Endometrial microvascular endothelial cells (primary cell): ENCODE results near the gene AK9. TPM values are rescaled to one million over a fixed set of nuclear protein-coding genes. Genes with fewer than 3 reads are reported as not detected.
"Not testable (repeated sequence)": the region's sequence is repeated elsewhere in the genome, so short reads cannot be mapped to it uniquely, and the experiment has no call there.

ENCODE experiments used
- in situ Hi-C: cut with HindIII; loops from 2 replicates; pipeline ENCODE4 v1.10.0; 2017; ENCODE audit warnings: low sequenced_read_pairs, low pct_unique_long_range_greater_than_20kb; ENCODE audit errors: inconsistent ontology term
- total RNA-seq: library from RNA; depleted of rRNA; stranded (reverse); fragments of >200 nt; gene quantifications from one replicate; pipeline ENCODE4 v1.2.3, GENCODE V29; 2015; ENCODE audit errors: inconsistent ontology term

The AK9 gene
- total RNA-seq, 1 donor from 2014 or later, result 2.9 TPM

DNA sequence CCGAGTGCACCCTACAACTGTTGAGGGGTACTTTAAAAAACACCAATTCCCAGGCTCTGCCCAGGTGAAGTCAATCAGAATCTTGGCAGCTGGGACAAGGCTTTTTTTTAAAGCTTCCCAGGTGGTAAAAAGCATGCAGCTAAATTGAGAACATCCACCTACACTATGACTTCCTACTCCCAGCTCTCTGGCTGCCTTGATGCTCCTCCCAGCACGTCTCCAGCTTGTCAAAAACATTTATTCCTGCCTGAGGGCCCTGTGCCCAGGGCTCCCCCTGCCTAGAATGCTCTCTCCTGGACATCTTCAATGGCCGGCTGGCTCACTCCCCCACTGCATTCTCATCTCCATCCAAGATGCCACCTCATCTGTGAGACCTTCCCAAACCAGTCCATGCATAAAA, 217.9 kb downstream of the AK9 start:
- in situ Hi-C loops, result no loop called here

DNA sequence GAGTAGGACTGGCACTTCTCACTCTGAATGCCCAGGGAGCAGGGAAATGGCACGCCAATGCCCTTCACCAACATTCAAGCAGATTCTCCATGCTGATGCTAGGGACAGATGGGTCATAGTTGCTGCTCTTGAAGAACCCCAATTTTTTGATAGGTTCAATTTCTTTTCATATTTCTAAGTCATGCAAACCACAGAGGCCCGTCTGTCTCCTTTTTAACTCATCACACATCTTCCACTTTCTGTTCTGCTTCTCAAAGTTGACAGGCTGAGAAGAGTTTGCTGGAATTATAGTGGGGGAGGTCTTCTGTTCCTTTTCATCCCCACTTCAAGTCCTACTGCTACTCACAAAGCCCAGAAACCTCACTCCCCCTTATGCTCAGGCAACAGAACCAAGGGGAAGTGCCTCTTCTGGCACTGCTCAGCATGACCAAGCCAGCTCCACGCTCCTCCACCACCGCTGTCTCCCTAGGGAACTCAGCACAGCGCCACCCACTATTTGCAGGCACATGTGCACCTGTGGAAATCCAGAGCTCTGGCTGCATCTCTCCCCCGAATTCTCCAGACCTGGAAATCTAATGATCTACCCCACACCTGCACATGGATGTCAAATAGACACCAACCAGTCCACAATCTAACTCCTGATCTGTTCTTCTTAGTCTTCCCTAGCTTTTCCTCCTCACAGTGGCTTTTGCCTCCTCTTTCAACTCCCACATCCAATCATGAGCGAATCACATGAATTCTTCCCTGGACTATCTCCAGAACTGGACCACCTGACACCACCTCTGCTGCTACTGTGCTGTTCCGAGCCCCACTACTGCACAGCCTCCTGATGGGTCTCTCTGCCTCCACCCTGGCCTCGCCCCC, 218.6 kb downstream of the AK9 start:
- in situ Hi-C loops, result no loop called here

DNA sequence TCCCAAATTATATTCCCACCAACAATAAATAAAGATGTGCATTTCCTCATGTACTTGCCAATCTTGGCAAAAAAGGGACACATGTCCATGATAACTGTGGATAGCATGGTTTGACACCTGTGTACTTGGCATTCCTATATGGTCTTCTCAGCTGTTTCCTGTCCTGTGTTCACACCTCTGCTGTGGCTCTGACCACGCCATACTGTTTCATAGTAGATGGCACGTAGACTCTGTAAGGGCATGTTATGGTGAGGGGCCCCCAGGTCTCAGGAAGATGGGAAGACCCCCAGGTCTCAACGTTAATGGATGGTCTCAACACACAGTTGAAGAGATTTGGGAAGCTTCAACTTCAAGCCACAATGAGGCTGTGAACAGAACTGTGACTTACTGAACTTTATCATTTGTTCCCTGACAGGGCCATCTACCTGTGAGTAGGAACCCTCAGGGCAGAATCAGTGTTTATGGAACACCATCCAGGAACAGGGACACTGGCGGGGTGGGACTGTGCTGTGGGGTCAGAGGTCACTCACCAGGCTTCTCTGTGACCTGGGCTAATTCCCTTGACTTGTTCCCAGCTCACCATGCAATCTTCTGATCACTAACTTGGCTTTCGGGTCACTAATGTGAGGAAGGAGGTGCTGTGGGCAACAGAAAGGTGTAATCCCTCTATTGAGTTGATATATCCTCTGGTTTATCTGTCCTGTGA, 219.7 kb downstream of the AK9 start:
- in situ Hi-C loops, result no loop called here

DNA sequence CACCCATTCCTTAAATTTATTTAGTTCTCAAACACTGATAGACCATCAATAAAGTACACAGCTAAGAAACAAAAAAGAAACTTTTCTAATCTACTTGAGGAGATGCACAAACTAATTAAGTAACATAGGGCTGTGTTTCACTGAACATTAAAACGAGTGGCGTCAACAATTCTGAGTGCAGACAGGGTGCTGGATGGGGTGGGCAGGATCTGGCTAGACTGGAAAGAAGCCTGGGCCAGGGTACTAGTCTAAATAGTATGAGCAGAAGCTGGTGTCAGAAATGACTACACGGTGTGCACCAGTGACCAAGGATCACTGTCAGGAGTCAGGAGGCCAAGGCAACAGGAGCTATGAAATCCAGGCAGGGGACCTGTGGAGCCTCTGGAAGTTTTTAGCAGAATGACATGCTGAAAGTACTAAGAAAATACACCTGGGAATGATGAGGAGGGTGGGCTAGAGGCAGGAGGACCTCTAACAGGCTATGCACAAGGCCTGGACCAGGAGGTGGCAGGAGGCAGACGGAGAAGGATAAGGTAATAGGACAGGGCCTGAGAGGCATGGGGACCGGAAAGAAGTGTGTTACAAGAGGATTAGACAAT, 221.3 kb downstream of the AK9 start:
- in situ Hi-C loops, result no loop called here

DNA sequence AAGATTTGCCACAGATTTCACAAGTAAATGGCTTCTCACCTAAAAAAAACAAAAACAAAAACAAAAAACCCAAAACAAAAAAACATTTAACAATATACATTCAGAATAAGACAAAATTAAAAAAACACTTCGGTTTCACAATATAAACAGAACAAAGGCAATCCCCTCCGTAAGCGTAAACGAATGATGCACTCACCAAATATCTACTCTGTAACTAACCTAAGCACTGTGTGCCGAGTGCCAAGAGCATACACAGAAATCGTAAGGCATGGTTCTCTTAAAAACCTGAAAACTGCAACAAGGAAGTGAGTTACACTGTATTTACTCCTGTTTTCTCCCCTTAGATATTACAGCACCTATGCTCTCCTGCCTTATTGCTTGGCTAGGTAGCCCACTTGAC, 223.3 kb downstream of the AK9 start:
- in situ Hi-C loops, result no loop called here

DNA sequence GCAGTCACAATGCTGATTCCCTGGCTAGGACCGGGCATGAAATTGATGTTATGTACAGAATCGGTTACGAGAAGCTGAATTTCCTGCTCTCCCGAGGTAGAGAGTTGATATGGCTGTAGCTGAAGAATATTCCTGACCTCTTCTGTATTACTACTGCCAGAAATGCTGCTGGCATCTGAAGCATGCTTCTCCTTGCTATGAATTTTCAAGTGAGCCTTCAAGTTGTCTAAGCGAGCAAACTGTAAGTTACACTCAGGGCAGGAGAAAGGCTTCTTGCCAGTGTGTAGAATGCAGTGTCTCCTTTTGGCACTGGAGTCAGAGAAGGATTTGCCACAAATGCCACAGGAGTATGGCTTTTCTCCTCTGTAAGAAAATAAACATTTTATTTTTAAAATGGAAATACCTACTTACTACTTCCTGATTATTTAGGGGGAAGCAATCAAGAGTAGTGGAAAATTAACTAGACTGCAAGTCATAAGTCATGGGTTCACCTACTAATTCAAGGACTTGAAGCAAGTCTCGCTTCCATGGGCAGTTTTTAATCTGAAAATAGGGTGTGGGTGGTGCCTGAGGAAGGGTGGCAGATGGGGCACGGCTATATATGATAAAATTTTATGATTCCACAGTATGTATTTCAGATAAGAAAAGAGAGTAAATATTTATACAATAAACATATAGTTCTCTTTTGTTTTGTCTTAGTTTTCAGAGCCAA, 224.6 kb downstream of the AK9 start:
- in situ Hi-C loops, result no loop called here

DNA sequence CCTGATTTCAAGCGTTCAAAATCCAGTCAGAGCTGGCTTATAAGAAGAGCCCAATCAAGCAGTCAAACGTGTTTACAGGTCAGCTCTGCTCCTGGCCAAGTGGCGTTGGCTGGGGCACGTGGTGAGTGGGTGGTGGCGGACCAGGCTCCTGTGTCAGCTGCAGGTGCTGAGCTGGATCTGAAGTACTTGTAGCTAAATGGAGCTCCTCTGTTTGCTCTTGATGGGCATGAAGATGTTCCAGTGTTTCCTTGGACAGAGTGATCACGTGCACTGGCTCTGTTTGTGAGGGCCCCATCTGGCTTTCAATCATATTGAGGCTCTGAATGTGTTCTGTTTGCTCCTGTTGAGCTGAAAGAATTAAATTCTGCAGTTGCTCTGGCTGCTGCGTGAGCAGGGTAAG, 225.2 kb downstream of the AK9 start:
- in situ Hi-C loops, result no loop called here

DNA sequence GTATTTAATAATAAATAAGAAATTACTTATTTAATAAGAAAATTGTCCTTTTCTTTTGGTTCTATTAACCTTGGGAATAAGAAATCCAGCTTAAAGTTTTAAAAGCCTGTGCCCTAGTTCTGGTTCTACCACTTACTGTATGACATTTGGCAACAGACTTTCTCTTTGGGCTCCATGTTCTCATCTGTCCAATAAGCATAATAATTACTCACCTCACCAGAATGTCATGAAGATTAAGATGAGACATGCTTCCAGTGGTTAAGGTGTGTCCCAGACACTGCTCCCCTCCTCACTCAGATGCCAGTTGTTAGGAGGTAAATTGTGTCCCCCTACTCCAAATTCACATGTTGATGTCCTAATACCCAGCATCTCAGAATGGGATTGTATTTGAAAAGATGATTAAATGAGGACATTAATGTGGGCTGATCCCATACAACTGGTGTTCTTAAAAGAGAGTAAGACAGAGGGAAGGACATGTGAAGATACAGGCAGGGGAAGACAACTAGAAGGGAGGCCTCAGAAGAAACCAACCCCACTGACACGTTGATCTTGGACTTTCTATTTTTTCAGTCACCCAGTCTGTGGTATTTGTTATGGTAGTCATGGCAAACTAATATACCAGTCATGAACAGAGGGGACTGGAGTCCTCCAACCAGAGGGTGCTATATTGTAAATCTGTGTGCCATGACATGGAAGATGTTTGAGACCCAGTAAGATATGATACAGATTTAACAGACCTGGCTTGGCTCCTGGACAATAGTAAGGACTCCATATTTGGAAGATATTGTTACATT, 229.1 kb downstream of the AK9 start:
- in situ Hi-C loops, result no loop called here

DNA sequence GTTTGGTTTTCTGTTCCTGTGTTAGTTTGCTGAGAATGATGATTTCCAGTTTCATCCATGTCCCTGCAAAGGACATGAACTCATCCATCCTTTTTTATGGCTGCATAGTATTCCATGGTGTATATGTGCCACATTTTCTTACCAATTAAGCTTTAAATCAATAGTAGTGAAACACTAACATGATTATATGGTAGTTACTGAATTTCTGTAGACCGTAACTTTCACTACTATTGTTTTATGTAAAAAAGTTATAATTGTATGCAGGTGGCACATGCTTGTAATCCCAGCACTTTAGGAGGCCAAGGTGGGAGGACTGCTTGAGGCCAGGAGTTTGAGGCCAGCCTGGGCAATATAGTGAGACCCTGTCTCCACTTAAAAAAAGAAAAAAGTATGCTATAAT, 229.8 kb downstream of the AK9 start:
- in situ Hi-C loops, result not testable (repeated sequence)

DNA sequence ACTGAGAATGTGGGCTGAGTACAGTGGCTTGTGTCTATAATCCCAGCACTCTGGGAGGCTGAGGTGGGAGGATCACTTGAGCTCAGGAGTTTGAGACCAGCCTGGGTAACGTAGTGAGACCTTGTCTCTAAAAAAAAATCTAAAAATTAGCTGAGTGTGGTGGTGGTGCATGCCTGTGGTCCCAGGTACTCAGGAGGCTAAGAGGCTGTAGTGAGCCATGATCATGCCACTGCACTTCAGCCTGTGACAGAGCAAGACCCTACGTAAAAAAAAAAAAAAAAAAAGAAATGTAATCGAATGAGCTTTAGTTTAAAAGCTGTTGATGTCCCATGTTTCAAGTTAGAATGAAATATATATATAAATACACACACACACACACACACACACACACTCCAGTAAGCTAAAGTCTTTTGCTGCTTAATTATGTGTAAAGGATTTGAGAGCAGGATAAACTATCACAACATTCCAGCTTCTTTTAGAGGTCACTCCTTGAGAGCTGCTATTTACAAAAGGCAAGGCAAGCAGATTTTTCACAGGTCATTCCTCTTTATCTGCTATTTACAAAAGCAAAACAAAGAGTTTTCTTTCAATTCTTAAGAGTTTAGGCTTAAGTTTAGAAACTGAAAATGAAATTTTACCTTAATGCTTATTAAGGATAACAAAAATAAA, 230.7 kb downstream of the AK9 start:
- in situ Hi-C loops, result no loop called here

DNA sequence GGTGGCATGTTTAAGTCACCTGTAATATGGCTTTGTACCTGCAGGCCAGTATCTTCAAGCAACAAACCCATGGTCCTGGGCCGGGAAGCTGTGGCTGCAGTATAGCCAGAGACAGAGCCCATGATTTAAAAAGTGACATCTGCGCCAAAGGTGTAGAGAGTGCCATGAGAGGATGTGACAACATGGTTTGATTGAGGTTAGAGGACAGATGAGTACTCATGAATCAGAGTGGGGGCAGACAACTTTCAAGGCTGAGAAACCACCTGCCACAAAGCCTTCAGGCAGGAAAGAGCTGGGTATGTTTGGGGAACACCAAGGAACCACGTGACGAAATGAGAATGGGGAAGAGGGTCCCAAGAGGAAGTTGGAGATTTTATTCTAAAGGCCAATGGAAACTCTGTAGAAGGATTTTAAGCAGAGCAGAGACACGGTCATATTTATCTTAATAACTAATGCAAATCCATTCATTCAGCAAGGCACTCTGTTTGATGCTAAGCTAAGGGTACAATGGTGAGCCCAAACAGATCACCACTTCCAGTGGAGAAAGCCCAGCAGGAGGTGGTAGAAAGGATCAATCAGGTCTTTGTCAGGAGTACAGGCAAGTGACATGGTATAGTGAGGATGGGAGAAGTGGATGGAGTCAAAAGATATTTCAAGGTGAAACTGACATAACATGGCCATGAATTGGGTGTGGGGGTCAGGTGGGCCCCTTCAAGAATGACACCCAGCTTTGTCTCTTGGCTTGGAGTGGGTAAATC, 232.0 kb downstream of the AK9 start:
- in situ Hi-C loops, result no loop called here

DNA sequence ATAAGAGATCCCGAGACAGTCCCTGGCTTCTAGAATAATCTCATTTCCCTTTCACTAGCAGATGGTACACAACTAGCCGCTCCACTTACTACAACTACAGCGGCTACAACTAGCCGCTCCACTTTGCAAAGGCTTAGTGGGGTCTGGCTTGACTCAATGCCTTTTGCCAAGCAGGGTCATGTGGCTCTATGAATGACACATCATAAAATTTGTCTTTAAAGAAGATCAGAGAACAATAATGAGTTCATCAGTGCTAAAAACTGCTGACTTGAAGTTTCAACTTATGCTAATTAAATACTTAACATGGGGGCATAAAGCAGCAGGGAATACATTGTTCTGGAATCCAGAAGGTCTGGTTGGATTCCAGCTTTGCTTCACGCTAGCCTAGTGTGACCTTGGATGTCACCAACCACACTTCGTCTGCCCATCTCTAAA, 233.4 kb downstream of the AK9 start:
- in situ Hi-C loops, result no loop called here

DNA sequence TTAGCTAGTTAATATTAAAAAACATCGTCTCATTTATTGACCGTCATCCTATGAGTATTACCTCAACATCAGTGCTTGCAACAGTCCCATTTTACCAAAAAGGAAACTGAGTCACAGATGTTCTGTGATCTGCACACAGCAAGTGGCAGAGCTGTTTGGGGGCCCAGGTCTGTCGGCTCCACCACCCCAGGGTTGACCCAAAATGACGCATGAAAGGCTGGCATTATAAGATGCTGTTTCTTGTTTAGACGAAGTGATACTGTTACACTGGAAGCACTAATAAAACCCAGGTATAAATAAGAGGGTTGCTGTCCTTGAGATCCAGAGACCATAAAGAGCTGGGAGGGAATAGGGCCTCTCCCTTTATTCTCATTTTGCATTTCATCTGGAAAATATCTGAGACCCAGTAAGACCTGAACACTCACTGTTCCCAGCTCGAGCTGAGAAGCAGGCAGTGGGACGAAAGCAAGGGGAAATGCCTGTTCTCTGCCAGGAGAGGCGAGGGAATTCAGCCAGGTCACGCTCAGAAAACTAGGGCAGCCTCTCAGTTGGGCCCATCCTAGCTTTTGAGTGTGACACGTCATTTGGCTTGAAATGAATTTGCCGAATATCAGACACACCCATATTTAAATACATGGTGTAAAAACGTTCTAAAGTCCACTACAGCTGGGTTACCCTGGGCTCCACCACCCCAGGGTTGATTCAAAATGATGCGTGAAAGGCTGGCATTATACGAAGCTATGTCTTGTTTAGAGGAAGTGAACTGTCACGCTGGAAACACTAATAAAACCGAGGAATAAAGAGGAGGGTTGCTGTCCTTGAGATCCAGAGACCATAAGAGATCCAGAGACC, 234.1 kb downstream of the AK9 start:
- in situ Hi-C loops, result no loop called here

DNA sequence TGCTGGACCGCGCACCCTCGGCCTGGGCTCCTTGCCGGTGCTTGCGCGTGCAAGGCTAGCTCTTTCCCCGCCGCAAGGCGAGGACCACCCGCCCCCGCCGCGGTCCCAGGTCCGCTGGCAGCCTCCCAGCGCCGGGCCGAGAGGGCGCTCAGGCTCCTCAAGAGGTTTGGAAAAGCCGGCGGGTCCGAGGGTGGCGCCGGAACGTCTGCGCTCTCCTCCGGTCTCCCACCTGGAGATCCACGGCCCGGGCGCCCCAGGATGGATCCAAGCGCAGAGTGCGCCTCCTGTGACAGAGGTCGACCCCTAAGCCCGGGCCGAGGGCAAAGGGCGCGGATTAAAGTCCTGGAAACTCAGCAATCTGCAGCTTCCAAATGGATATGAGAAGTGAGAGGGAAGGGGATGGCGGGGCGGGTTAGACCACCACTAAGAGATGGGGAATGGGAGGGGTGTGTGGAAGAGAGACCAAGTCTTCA, 234.9 kb downstream of the AK9 start:
- in situ Hi-C loops, result no loop called here

DNA sequence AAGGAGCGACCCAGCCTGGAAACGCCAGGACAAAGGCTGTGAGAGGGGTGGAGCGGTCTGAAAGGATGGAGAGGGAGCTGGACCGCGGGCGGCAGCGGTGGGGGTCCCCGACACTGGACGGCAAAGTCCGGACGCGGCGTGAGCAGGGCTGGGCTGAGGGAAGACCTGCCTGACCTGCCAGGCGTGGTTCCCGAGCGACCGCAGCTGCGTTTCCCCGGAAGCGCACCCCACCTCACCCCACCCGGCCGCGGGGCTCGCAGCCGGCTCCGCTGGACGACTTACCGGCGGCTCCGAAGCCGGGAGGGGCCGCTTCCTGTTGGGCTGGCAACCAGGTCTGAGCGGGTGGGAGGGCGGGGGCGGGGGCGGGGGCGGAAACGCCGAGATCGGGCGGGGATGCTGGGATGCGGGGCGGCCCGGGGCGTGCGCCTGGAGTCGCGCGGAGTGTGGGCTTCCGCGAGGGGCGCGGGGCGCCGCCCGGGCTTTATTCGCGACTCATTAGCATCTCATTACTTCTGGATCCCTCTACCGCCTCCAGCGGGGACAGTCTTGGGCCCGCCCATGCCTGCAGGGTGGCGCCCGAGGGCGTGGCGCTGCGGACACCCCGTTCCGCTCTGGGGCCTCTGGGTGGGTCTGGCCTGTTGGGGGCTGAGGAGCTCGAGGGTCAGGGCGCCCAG, 235.4 kb downstream of the AK9 start, which contains the start of gene MICAL1:
Gene MICAL1, minus strand, starts transcription at position 336 of the 674 bp plus-strand sequence. CDS start 1,576 bp downstream, outside the sequence.
- in situ Hi-C loops, result no loop called here
